HepG2 (cell line): Measurements from ENCODE around the gene TMEM8B. TPM values are rescaled to one million over a fixed set of nuclear protein-coding genes. Genes with fewer than 3 reads are reported as not detected.
A peak's percentile ranks its signal among the peaks of the same experiment; 100 is the strongest.

Experiments
- AHR ChIP-seq: IDR thresholded peaks from 2 replicates; pipeline ENCODE4 v1.6.1; 2018; ENCODE audit warnings: missing genetic modification reagents, missing compliant biosample characterization
- CEBPB ChIP-seq: IDR thresholded peaks from 2 replicates; pipeline ENCODE4 v1.6.1; 2011; ENCODE audit warnings: low read depth, low read length, improper control_type of control experiment, borderline replicate concordance
- FOXO1 ChIP-seq: sonication (generic); formaldehyde crosslinking; IDR thresholded peaks from 2 replicates; pipeline ENCODE4 v1.4.0; 2020; ENCODE audit warnings: missing genetic modification reagents
- HHEX ChIP-seq: IDR thresholded peaks from 2 replicates; pipeline ENCODE4 v1.6.1; 2016; ENCODE audit warnings: control low read depth
- KDM3A ChIP-seq: IDR thresholded peaks from 2 replicates; pipeline ENCODE4 v1.6.1; 2018; ENCODE audit warnings: low read depth, missing compliant biosample characterization
- RAD21 ChIP-seq: fragments of 450-650 bp; formaldehyde crosslinking; IDR thresholded peaks from 2 replicates; pipeline ENCODE4 v1.5.0; 2020; ENCODE audit warnings: mild to moderate bottlenecking
- RFXANK ChIP-seq: IDR thresholded peaks from 2 replicates; pipeline ENCODE4 v1.6.1; 2016
- ZFP36L2 ChIP-seq: sonication (generic); formaldehyde crosslinking; IDR thresholded peaks from 2 replicates; pipeline ENCODE4 v1.4.0; 2020; ENCODE audit warnings: missing genetic modification reagents
- ZMYM3 ChIP-seq: sonication (generic); formaldehyde crosslinking; IDR thresholded peaks from 2 replicates; pipeline ENCODE4 v1.5.1; 2020; ENCODE audit warnings: mild to moderate bottlenecking, missing genetic modification reagents
- ZNF121 ChIP-seq: sonication (generic); formaldehyde crosslinking; IDR thresholded peaks from 2 replicates; pipeline ENCODE4 v1.5.0; 2020; ENCODE audit warnings: mild to moderate bottlenecking, missing genetic modification reagents
- ZNF720 ChIP-seq: sonication (generic); formaldehyde crosslinking; IDR thresholded peaks from 2 replicates; pipeline ENCODE4 v1.4.0; 2020; ENCODE audit warnings: missing genetic modification reagents
- ZNF878 ChIP-seq: sonication (generic); formaldehyde crosslinking; IDR thresholded peaks from 2 replicates; pipeline ENCODE4 v1.8.1; 2023; ENCODE audit warnings: mild to moderate bottlenecking, missing genetic modification reagents, moderate library complexity
- polyA plus RNA-seq, 8 experiments: library from polyadenylated mRNA; depleted of rRNA in 3 of 8; stranded (reverse) in 7 of 8; unstranded in 1 of 8; fragments of >200 nt; fragmentation: Illumina TruSeq in 4 of 8; extraction: Trizol in 4 of 8; gene quantifications; 2 replicates each; pipeline versions ENCODE4 v1.2.1 to v1.2.3, GENCODE V29; 2011 to 2016; ENCODE audit warnings: low read depth in 4 of 8, missing spikeins in 1 of 8, mixed read lengths in 1 of 8; ENCODE audit not compliant: insufficient read depth in 1 of 8
- total RNA-seq, 5 experiments: library from RNA; depleted of rRNA; stranded (reverse); fragments of >200 nt; fragmentation: Illumina TruSeq; extraction: Trizol; gene quantifications; 2 replicates each; pipeline ENCODE4 v1.2.3, GENCODE V29; 2016; ENCODE audit warnings: low read depth in 1 of 5
- TF ChIP-seq, protein P1 (sequence below): sonication (generic); formaldehyde crosslinking; IDR thresholded peaks from one replicate; pipeline ENCODE4 v1.5.1; 2020; ENCODE audit warnings: mild to moderate bottlenecking, missing genetic modification reagents; ENCODE audit errors: not compliant biosample characterization
- TF ChIP-seq, protein P2 (sequence below), 2 experiments: sonication (generic) in 1 of 2; formaldehyde crosslinking in 1 of 2; IDR thresholded peaks; 2 replicates each; pipeline versions ENCODE4 v1.4.0 to v1.6.1; 2016 to 2020; ENCODE audit warnings: borderline replicate concordance in 1 of 2, low read depth in 1 of 2, mild to moderate bottlenecking in 1 of 2, missing genetic modification reagents in 1 of 2
- TF ChIP-seq, protein P3 (sequence below): sonication (generic); formaldehyde crosslinking; IDR thresholded peaks from 2 replicates; pipeline ENCODE4 v1.4.0; 2020; ENCODE audit warnings: missing genetic modification reagents
- TF ChIP-seq, protein P4 (sequence below): IDR thresholded peaks from 2 replicates; pipeline ENCODE4 v1.6.1; 2016; ENCODE audit warnings: missing genetic modification reagents, missing compliant biosample characterization

The TMEM8B gene
- total and polyA plus RNA-seq, 2 of the 13 experiments (the other 11 are each of a cell fraction or from before 2014, with no cell fraction given), result 2.1 to 2.7 TPM

DNA sequence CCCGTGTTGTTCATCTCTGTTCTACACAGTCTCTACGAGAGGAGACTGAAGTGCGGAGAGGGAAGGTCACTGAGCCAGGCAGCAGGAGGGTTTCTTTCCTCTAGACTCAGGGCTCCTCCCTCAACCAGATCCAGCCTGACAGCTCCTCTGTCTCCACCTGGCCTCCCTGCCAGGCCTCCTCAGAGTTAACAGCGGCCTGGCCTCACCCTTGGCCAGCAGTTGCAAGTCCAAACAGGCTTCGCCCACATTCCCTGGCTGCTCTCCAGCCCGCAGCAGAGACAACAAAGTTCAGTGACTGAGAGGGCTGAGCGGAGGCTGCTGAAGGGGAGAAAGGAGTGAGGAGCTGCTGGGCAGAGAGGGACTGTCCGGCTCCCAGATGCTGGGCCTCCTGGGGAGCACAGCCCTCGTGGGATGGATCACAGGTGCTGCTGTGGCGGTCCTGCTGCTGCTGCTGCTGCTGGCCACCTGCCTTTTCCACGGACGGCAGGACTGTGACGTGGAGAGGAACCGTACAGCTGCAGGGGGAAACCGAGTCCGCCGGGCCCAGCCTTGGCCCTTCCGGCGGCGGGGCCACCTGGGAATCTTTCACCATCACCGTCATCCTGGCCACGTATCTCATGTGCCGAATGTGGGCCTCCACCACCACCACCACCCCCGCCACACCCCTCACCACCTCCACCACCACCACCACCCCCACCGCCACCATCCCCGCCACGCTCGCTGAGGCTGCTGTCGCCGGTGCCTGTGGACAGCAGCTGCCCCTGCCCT, 77.1 kb downstream of the TMEM8B start, which contains the start of gene HRCT1 (continued):
- TF ChIP-seq, protein P1, sequence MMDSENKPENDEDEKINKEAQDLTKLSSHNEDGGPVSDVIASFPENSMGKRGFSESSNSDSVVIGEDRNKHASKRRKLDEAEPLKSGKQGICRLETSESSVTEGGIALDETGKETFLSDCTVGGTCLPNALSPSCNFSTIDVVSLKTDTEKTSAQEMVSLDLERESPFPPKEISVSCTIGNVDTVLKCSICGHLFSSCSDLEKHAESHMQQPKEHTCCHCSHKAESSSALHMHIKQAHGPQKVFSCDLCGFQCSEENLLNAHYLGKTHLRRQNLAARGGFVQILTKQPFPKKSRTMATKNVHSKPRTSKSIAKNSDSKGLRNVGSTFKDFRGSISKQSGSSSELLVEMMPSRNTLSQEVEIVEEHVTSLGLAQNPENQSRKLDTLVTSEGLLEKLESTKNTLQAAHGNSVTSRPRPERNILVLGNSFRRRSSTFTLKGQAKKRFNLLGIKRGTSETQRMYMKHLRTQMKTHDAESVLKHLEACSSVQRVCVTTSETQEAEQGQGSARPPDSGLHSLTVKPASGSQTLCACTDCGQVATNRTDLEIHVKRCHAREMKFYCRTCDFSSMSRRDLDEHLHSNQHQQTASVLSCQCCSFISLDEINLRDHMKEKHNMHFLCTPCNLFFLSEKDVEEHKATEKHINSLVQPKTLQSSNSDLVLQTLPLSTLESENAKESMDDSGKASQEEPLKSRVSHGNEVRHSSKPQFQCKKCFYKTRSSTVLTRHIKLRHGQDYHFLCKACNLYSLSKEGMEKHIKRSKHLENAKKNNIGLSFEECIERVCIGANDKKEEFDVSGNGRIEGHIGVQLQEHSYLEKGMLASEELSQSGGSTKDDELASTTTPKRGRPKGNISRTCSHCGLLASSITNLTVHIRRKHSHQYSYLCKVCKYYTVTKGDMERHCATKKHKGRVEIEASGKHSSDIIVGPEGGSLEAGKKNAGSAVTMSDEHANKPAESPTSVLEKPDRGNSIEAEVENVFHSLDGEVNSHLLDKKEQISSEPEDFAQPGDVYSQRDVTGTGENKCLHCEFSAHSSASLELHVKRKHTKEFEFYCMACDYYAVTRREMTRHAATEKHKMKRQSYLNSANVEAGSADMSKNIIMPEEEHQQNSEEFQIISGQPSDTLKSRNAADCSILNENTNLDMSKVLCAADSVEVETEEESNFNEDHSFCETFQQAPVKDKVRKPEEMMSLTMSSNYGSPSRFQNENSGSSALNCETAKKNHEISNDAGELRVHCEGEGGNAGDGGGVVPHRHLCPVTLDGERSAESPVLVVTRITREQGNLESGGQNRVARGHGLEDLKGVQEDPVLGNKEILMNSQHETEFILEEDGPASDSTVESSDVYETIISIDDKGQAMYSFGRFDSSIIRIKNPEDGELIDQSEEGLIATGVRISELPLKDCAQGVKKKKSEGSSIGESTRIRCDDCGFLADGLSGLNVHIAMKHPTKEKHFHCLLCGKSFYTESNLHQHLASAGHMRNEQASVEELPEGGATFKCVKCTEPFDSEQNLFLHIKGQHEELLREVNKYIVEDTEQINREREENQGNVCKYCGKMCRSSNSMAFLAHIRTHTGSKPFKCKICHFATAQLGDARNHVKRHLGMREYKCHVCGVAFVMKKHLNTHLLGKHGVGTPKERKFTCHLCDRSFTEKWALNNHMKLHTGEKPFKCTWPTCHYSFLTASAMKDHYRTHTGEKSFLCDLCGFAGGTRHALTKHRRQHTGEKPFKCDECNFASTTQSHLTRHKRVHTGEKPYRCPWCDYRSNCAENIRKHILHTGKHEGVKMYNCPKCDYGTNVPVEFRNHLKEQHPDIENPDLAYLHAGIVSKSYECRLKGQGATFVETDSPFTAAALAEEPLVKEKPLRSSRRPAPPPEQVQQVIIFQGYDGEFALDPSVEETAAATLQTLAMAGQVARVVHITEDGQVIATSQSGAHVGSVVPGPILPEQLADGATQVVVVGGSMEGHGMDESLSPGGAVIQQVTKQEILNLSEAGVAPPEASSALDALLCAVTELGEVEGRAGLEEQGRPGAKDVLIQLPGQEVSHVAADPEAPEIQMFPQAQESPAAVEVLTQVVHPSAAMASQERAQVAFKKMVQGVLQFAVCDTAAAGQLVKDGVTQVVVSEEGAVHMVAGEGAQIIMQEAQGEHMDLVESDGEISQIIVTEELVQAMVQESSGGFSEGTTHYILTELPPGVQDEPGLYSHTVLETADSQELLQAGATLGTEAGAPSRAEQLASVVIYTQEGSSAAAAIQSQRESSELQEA (CRISPR knock-in tag), result no peak
- TF ChIP-seq KDM3A (CRISPR knock-in tag) (0 out of 2 replicates have a peak, but pooled peaks have one; percentile 26), AHR (CRISPR knock-in tag) (no peak), RFXANK (CRISPR knock-in tag) (no peak), HHEX (CRISPR knock-in tag) (no peak), ZMYM3 (peak; percentile 99), ZNF121 (CRISPR knock-in tag) (peak; percentile 42; the same call in 1 of the 2 replicates), ZNF878 (CRISPR knock-in tag) (no peak), ZNF720 (no peak), CEBPB (no peak), FOXO1 (peak; percentile 51; the same call in 1 of the 2 replicates), ZFP36L2 (CRISPR knock-in tag) (no peak), RAD21 (CRISPR knock-in tag) (no peak)
- TF ChIP-seq, protein P2, sequence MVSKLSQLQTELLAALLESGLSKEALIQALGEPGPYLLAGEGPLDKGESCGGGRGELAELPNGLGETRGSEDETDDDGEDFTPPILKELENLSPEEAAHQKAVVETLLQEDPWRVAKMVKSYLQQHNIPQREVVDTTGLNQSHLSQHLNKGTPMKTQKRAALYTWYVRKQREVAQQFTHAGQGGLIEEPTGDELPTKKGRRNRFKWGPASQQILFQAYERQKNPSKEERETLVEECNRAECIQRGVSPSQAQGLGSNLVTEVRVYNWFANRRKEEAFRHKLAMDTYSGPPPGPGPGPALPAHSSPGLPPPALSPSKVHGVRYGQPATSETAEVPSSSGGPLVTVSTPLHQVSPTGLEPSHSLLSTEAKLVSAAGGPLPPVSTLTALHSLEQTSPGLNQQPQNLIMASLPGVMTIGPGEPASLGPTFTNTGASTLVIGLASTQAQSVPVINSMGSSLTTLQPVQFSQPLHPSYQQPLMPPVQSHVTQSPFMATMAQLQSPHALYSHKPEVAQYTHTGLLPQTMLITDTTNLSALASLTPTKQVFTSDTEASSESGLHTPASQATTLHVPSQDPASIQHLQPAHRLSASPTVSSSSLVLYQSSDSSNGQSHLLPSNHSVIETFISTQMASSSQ (IDR thresholded peaks at IDR 0.05; ENCODE audit: low read depth), result no peak
- TF ChIP-seq, protein P2 (CRISPR knock-in tag; IDR thresholded peaks at IDR 0.05; ENCODE audit: borderline replicate concordance), result no peak
- TF ChIP-seq, protein P3, sequence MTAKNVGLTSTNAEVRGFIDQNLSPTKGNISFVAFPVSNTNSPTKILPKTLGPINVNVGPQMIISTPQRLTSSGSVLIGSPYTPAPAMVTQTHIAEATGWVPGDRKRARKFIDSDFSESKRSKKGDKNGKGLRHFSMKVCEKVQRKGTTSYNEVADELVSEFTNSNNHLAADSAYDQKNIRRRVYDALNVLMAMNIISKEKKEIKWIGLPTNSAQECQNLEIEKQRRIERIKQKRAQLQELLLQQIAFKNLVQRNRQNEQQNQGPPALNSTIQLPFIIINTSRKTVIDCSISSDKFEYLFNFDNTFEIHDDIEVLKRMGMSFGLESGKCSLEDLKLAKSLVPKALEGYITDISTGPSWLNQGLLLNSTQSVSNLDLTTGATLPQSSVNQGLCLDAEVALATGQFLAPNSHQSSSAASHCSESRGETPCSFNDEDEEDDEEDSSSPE (CRISPR knock-in tag), result no peak
- TF ChIP-seq, protein P4, sequence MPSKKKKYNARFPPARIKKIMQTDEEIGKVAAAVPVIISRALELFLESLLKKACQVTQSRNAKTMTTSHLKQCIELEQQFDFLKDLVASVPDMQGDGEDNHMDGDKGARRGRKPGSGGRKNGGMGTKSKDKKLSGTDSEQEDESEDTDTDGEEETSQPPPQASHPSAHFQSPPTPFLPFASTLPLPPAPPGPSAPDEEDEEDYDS (CRISPR knock-in tag), result peak; percentile 26; the same call in 1 of the 2 replicates
